ENCODE data around the gene LSAMP. TPM values are rescaled to one million over a fixed set of nuclear protein-coding genes. Genes with fewer than 3 reads are reported as not detected.

Gene LSAMP
- total RNA-seq, 1 experiment from 2014 or later = 0.90 TPM

DNA sequence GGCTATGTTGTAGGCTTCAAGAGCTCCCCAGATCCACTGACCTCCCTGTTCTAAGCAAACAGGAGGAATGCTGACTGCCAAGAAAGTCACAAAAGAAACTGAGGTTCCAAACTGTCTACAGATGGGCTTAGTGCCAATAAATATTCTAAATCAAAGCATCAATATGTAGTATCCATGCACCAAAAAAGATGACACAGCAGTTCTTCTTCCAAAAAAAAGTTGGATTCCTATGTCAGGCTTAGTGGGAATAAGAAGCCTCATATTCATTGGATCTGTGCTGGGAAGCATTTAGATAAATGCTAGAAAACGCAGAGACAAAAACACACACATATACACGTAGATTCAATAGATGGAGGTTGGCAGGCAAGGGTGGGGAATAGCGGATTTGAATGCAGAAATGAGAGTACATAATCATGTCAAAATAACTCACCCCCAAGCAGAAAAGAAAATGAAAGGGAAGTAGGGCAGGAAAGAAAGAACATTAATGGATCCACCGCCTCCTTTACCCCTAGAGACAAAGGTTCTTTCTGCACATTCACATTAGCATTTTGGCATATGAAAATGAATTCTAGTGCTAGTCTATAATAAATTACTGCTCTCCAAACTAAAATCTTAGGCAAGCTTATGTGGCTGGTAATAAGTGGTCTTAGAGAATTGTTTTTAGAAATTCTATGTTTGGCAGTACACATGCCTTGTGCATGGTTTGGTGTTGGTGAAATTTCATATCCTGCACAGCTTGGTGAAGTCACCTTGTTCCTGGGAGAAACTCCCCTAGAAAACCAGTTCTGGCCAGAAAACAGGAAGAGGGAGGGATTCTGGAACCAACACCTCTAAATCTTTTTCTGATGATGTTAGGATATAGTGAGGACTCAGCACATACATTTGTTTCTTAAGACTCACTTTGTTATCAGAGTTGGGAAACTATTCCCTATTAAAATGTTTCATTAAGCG lies 283.4 kb downstream of the LSAMP start:
- Histone ChIP-seq H3K9ac (ENCODE audit: extremely low read depth, insufficient read length, low read length) (no peak overlapping the region), H3K4me2 (ENCODE audit: insufficient read depth, insufficient read length, low read length) (no peak overlapping the region), H2BK20ac (ENCODE audit: low read depth, low read length, poor library complexity, severe bottlenecking) (no peak overlapping the region), H2BK12ac (ENCODE audit: insufficient read length, low read depth, low read length) (no peak overlapping the region), H3K23me2 (ENCODE audit: insufficient read length, low read depth, low read length, poor library complexity, severe bottlenecking) (no peaks in the 10 kb centered on the region), H3K4me1 (ENCODE audit: insufficient read depth, low read length) (no peaks in the 10 kb centered on the region), H3K27ac (ENCODE audit: insufficient read length, low read depth, low read length) (no peak overlapping the region), H3K9me3 (ENCODE audit: control insufficient read depth, low read depth, low read length) (no peaks in the 10 kb centered on the region), H4K8ac (replicated peaks; ENCODE audit: insufficient read length, low read depth, low read length) (no peak overlapping the region), H4K5ac (ENCODE audit: insufficient read length, low read depth, low read length) (no peak overlapping the region), H2AK5ac (ENCODE audit: insufficient read length, low read length) (no peak overlapping the region), H3K18ac (ENCODE audit: insufficient read length, low read depth, low read length) (no peak overlapping the region), H3K14ac (ENCODE audit: insufficient read depth, low read length) (no peak overlapping the region), H3K23ac (ENCODE audit: insufficient read length, low read depth, low read length) (no peak overlapping the region), H3K27me3 (ENCODE audit: insufficient read depth, low read length) (no peaks in the 10 kb centered on the region), H3K4ac (ENCODE audit: low read depth, low read length) (no peak overlapping the region), H2BK120ac (ENCODE audit: low read depth, low read length, poor library complexity, severe bottlenecking) (no peak overlapping the region), H4K20me1 (ENCODE audit: control insufficient read depth, insufficient read depth, insufficient read length) (no peaks in the 10 kb centered on the region), H2BK15ac (ENCODE audit: low read depth, low read length) (no peak overlapping the region), H3K56ac (ENCODE audit: insufficient read length, low read depth, low read length) (no peak overlapping the region), H3K79me2 (ENCODE audit: insufficient read depth, low read length) (no peaks in the 10 kb centered on the region), H4K91ac (ENCODE audit: insufficient read length, low read depth, low read length) (no peak overlapping the region), H2AFZ (ENCODE audit: low read length) (no peak overlapping the region), H3K79me1 (ENCODE audit: insufficient read depth, low read depth, low read length, poor library complexity, severe bottlenecking) (no peaks in the 10 kb centered on the region), H2BK5ac (ENCODE audit: insufficient read length, low read length) (no peak overlapping the region), H3T11ph (ENCODE audit: low read length) (no peak overlapping the region)
- Mint-ChIP-seq H3K36me3 (ENCODE audit: insufficient read depth in 1 of 3, low read depth in 3 of 3) (no peaks in the 10 kb centered on the region), H3K4me3 (no peak overlapping the region), H3K9me3 (no peaks in the 10 kb centered on the region), H3K27me3 (ENCODE audit: low read depth) (no peaks in the 10 kb centered on the region), H3K4me1 (peaks cover 6 to 11% of the 10 kb centered on the region in 2 experiments), H3K27ac (no peak overlapping the region)
- WGBS (ENCODE audit: extremely low coverage, insufficient read length, low lambda C conversion rate) = no CpG with 5 or more reads among the region's 5 CpGs
- TF ChIP-seq, protein P1, sequence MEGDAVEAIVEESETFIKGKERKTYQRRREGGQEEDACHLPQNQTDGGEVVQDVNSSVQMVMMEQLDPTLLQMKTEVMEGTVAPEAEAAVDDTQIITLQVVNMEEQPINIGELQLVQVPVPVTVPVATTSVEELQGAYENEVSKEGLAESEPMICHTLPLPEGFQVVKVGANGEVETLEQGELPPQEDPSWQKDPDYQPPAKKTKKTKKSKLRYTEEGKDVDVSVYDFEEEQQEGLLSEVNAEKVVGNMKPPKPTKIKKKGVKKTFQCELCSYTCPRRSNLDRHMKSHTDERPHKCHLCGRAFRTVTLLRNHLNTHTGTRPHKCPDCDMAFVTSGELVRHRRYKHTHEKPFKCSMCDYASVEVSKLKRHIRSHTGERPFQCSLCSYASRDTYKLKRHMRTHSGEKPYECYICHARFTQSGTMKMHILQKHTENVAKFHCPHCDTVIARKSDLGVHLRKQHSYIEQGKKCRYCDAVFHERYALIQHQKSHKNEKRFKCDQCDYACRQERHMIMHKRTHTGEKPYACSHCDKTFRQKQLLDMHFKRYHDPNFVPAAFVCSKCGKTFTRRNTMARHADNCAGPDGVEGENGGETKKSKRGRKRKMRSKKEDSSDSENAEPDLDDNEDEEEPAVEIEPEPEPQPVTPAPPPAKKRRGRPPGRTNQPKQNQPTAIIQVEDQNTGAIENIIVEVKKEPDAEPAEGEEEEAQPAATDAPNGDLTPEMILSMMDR (conservative IDR thresholded peaks at IDR 0.05) = no peak
- DNase-seq = no peak
